Panc1 (cell line): ENCODE results near the gene RAB3GAP2.
"Not testable (repeated sequence)": the region's sequence is repeated elsewhere in the genome, so short reads cannot be mapped to it uniquely, and the experiment has no call there.

Source experiments
- CTCF ChIP-seq: fragments of 450-650 bp; IDR thresholded peaks from 2 replicates; pipeline ENCODE4 v1.5.1; 2017; ENCODE audit warnings: mild to moderate bottlenecking
- TCF7L2 ChIP-seq: IDR thresholded peaks from 2 replicates; pipeline ENCODE4 v1.6.1; 2011; ENCODE audit warnings: mild to moderate bottlenecking, low read depth, low read length, inconsistent platforms

GRCh38 chr1:220310147-220310546, 37.9 kb upstream of the RAB3GAP2 start:
- TF ChIP-seq CTCF, TCF7L2: not testable (repeated sequence)
